HepG2 (cell line): ENCODE data around the gene SYCP2L. TPM values are rescaled to one million over a fixed set of nuclear protein-coding genes. Genes with fewer than 3 reads are reported as not detected.

Experiments
- ARID3A ChIP-seq: IDR thresholded peaks from 2 replicates; pipeline ENCODE4 v1.6.1; 2012; ENCODE audit warnings: low read depth, low read length, improper control_type of control experiment
- GLI4 ChIP-seq: sonication (generic); formaldehyde crosslinking; IDR thresholded peaks from 2 replicates; pipeline ENCODE4 v1.5.1; 2020; ENCODE audit warnings: missing genetic modification reagents, mild to moderate bottlenecking, moderate library complexity, borderline replicate concordance
- GPBP1L1 ChIP-seq: sonication (generic); formaldehyde crosslinking; IDR thresholded peaks from 2 replicates; pipeline ENCODE4 v1.5.0; 2020; ENCODE audit warnings: mild to moderate bottlenecking, missing genetic modification reagents
- IRF2 ChIP-seq: IDR thresholded peaks from 2 replicates; pipeline ENCODE4 v1.6.1; 2018; ENCODE audit warnings: missing genetic modification reagents, missing compliant biosample characterization
- MAZ ChIP-seq, 2 experiments: sonication (generic) in 1 of 2; formaldehyde crosslinking in 1 of 2; IDR thresholded peaks; 2 replicates each; pipeline versions ENCODE4 v1.5.0 to v1.6.1; 2012 to 2020; ENCODE audit warnings: low read depth in 2 of 2, mild to moderate bottlenecking in 2 of 2, borderline replicate concordance in 1 of 2, improper control_type of control experiment in 1 of 2, low read length in 1 of 2, missing genetic modification reagents in 1 of 2, moderate library complexity in 1 of 2
- MZF1 ChIP-seq: sonication (generic); formaldehyde crosslinking; IDR thresholded peaks from 2 replicates; pipeline ENCODE4 v1.8.1; 2023; ENCODE audit warnings: mild to moderate bottlenecking, missing genetic modification reagents, borderline replicate concordance
- PATZ1 ChIP-seq: sonication (generic); formaldehyde crosslinking; IDR thresholded peaks from 2 replicates; pipeline ENCODE4 v1.4.0; 2020; ENCODE audit warnings: missing genetic modification reagents
- REXO4 ChIP-seq: sonication (generic); formaldehyde crosslinking; IDR thresholded peaks from 2 replicates; pipeline ENCODE4 v1.8.0; 2022; ENCODE audit warnings: missing genetic modification reagents, mild to moderate bottlenecking, borderline replicate concordance
- SIX4 ChIP-seq: sonication (generic); formaldehyde crosslinking; IDR thresholded peaks from 2 replicates; pipeline ENCODE4 v1.4.0; 2020; ENCODE audit warnings: missing genetic modification reagents
- SNAPC5 ChIP-seq: sonication (generic); formaldehyde crosslinking; IDR thresholded peaks from 2 replicates; pipeline ENCODE4 v1.8.1; 2023; ENCODE audit warnings: mild to moderate bottlenecking, missing genetic modification reagents, borderline replicate concordance
- SRY ChIP-seq: sonication (generic); formaldehyde crosslinking; IDR thresholded peaks from 2 replicates; pipeline ENCODE4 v1.8.0; 2022; ENCODE audit warnings: mild to moderate bottlenecking, missing genetic modification reagents
- TCF12 ChIP-seq, 2 experiments: fragments of 450-650 bp in 1 of 2; sonication (generic) in 1 of 2; formaldehyde crosslinking in 1 of 2; IDR thresholded peaks; 2 replicates each; pipeline versions ENCODE4 v1.6.1 to v1.8.0; 2017 to 2022; ENCODE audit warnings: antibody characterized with exemption in 1 of 2, mild to moderate bottlenecking in 1 of 2, missing genetic modification reagents in 1 of 2, moderate library complexity in 1 of 2
- TOPORS ChIP-seq: sonication (generic); formaldehyde crosslinking; IDR thresholded peaks from 2 replicates; pipeline ENCODE4 v1.8.0; 2023; ENCODE audit warnings: mild to moderate bottlenecking, missing genetic modification reagents
- ZFP36 ChIP-seq: fragments of 150-350 bp; IDR thresholded peaks from 2 replicates; pipeline ENCODE4 v1.6.1; 2018; ENCODE audit warnings: borderline replicate concordance, low read length, low read depth; ENCODE audit not compliant: partially characterized antibody
- ZMAT3 ChIP-seq: sonication (generic); formaldehyde crosslinking; conservative IDR thresholded peaks from 2 replicates; pipeline ENCODE4 v1.7.0; 2021; ENCODE audit warnings: missing genetic modification reagents
- ZNF512B ChIP-seq: sonication (generic); formaldehyde crosslinking; IDR thresholded peaks from 2 replicates; pipeline ENCODE4 v1.5.1; 2020; ENCODE audit warnings: missing genetic modification reagents, mild to moderate bottlenecking, borderline replicate concordance
- ZNF547 ChIP-seq: sonication (generic); formaldehyde crosslinking; IDR thresholded peaks from 2 replicates; pipeline ENCODE4 v1.5.1; 2020; ENCODE audit warnings: mild to moderate bottlenecking, missing genetic modification reagents
- ZNF616 ChIP-seq: sonication (generic); formaldehyde crosslinking; IDR thresholded peaks from 2 replicates; pipeline ENCODE4 v1.5.0; 2020; ENCODE audit warnings: low read depth, mild to moderate bottlenecking, missing genetic modification reagents
- ZNF7 ChIP-seq: IDR thresholded peaks from 2 replicates; pipeline ENCODE4 v1.6.1; 2016; ENCODE audit warnings: missing biosample characterization, missing genetic modification reagents
- ZNF776 ChIP-seq: sonication (generic); formaldehyde crosslinking; IDR thresholded peaks from 2 replicates; pipeline ENCODE4 v1.4.0; 2020; ENCODE audit warnings: mild to moderate bottlenecking, missing genetic modification reagents
- polyA plus RNA-seq, 8 experiments: library from polyadenylated mRNA; depleted of rRNA in 3 of 8; stranded (reverse) in 7 of 8; unstranded in 1 of 8; fragments of >200 nt; fragmentation: Illumina TruSeq in 4 of 8; extraction: Trizol in 4 of 8; gene quantifications; 2 replicates each; pipeline versions ENCODE4 v1.2.1 to v1.2.3, GENCODE V29; 2011 to 2016; ENCODE audit warnings: low read depth in 4 of 8, missing spikeins in 1 of 8, mixed read lengths in 1 of 8; ENCODE audit not compliant: insufficient read depth in 1 of 8
- total RNA-seq, 5 experiments: library from RNA; depleted of rRNA; stranded (reverse); fragments of >200 nt; fragmentation: Illumina TruSeq; extraction: Trizol; gene quantifications; 2 replicates each; pipeline ENCODE4 v1.2.3, GENCODE V29; 2016; ENCODE audit warnings: low read depth in 1 of 5

Gene SYCP2L
- total and polyA plus RNA-seq, 2 of the 13 experiments (the other 11 are each of a cell fraction or from before 2014, with no cell fraction given), result 0.22 to 0.54 TPM

GRCh38 chr6:11007715-11008608 is 121.1 kb downstream of the SYCP2L start (continued):
- no peak for TF ChIP-seq ZNF512B (CRISPR knock-in tag)
- TF ChIP-seq SRY (CRISPR knock-in tag), result no peak
- TF ChIP-seq MAZ (IDR thresholded peaks at IDR 0.05; ENCODE audit: borderline replicate concordance, low read depth, low read length), result no peak
- no peak for TF ChIP-seq MAZ (CRISPR knock-in tag; IDR thresholded peaks at IDR 0.05; ENCODE audit: low read depth)
- TF ChIP-seq ZNF776 (CRISPR knock-in tag), result no peak
- no peak for TF ChIP-seq TOPORS (CRISPR knock-in tag)
- 0 out of 2 replicates have a peak, but pooled peaks have one; percentile 41 for TF ChIP-seq IRF2
- peak; percentile 76 for TF ChIP-seq ARID3A
- TF ChIP-seq ZNF616, result no peak
- TF ChIP-seq REXO4 (CRISPR knock-in tag), result no peak
- no peak for TF ChIP-seq GPBP1L1 (CRISPR knock-in tag)
- TF ChIP-seq ZMAT3, result no peak
- 0 out of 2 replicates have a peak, but pooled peaks have one; percentile 45 for TF ChIP-seq GLI4
- no peak for TF ChIP-seq TCF12 (IDR thresholded peaks at IDR 0.05)
- TF ChIP-seq TCF12 (CRISPR knock-in tag; IDR thresholded peaks at IDR 0.05), result no peak
- peak; percentile 24; the same call in 1 of the 2 replicates for TF ChIP-seq ZNF547 (CRISPR knock-in tag)
- TF ChIP-seq MZF1, result no peak
- no peak for TF ChIP-seq SNAPC5 (CRISPR knock-in tag)
- TF ChIP-seq ZFP36, result no peak
- peak; percentile 81 for TF ChIP-seq PATZ1
- no peak for TF ChIP-seq SIX4
- TF ChIP-seq ZNF7 (CRISPR knock-in tag), result no peak
